ENCODE data around the gene DUSP21.
"Not testable (repeated sequence)": the region's sequence is repeated elsewhere in the genome, so short reads cannot be mapped to it uniquely, and the experiment has no call there.

Gene DUSP21

DNA sequence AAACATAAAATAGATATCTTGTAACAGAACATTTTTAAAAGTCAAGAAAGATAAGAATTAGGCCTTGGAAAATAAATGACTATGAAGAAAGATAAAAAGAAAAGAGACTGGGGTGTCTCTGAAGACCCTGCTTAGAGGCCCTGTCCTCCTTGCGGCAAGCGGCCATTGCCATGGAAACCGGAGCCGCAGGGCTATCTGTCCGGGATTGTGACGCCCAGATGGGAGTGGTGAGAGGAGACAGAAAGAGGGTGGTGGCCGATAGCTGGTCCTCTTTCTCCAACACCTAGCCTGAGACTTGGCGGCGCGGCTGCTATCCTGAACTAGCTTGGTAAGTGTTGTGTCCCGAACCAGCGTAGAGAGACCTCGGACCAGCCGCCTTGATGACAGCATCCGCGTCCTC lies at the start of gene DUSP21:
DUSP21 (plus strand) TSS at position 269 of the 400 bp plus-strand sequence; CDS start at position 381, 112 bp downstream.
- no peak for DNase-seq (ENCODE audit: low read depth in 2 of 2)

DNA sequence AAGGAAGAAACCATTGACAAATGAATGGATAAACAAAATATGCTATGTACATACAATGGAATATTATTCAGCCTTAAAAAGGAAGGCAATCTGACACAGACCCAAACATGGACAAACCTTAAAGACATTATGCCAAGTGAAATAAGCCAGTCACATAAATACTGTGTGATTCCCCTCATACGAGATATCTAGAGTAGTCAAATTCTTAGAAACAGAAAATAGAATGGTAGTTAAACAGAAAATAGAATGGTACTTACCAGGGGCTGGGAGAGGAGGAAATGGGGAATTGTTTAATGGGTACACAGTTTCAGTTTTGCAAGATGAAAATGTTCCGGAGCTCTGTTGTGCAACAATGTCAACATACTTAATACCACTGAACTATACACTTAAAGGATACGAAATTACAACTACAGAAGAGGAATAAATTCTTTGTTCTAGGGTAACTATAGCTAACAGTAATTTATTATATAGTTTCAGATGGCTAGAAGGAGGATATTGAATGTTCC lies 47.8 kb upstream of the DUSP21 start:
- no peak for DNase-seq (ENCODE audit: low read depth in 2 of 2)

DNA sequence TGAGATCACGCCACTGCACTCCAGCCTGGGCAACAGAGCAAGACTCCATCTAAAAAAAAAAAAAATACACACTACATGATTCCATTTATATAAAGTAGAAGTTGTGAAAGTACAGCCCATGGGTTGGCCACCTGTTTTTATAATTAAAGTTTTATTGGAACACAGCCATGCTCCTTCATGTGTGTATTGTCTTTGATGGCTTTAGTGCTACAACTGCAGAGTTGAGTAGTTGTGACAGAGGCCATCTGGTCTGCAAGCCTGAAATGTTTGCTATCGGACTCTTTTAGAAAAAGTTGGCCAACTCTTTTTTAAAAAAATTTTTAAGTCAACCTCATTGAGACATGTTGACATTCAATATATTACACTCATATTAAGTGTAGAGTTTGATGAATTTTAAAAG lies 41.2 kb upstream of the DUSP21 start:
- DNase-seq (ENCODE audit: low read depth in 2 of 2), result no peak

- no peak for DNase-seq (ENCODE audit: low read depth in 2 of 2)
Observed at GRCh38 chrX:44815681-44816080, 28.1 kb upstream of the DUSP21 start.

DNA sequence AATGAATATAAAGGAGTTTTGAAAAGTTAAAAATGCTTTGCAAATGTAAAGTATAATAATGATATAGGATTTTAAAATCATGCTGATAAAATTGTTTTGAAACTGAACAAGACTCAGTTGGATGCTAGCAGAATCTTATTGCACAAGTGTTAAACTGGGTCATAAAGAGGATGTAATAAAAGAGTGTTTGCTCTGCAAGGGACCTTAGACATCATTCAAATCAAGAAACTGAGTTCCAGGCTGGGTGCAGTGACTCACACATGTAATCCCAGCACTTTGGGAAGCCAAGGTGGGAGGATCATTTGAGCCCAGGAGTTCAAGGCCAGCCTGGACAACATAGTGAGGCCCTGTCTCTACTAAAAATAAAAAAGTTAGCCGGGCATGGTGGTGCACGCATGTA lies 27.5 kb upstream of the DUSP21 start:
- DNase-seq (ENCODE audit: low read depth in 2 of 2), result no peak

DNA sequence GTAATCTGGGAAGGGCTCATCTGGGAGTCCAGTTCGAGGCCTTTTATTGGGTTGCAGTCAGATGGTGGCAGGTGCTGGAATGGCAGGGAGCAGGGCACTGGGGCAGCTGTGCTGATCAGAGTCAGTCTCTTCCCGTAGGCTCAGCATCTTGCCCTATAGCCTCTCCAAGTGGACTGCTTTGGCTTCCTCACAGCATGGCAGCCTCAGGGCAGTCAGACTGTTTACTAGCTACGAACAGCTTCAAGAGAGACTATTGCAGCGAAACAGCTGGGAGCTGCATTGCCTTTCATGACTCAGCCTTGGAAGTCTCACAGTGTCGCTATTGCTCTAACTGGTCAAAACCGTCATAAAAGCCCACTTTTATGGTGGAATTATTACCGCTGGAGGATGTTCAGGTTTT lies 26.8 kb upstream of the DUSP21 start:
- no peak for DNase-seq (ENCODE audit: low read depth in 2 of 2)

GRCh38 chrX:44822601-44823000 lies 21.2 kb upstream of the DUSP21 start:
- DNase-seq (ENCODE audit: low read depth in 2 of 2), result no peak

GRCh38 chrX:44823193-44823592 lies 20.6 kb upstream of the DUSP21 start:
- DNase-seq (ENCODE audit: low read depth in 2 of 2), result not testable (repeated sequence)

- DNase-seq (ENCODE audit: low read depth in 2 of 2), result no peak
Observed at GRCh38 chrX:44828008-44828605, 15.7 kb upstream of the DUSP21 start.

DNA sequence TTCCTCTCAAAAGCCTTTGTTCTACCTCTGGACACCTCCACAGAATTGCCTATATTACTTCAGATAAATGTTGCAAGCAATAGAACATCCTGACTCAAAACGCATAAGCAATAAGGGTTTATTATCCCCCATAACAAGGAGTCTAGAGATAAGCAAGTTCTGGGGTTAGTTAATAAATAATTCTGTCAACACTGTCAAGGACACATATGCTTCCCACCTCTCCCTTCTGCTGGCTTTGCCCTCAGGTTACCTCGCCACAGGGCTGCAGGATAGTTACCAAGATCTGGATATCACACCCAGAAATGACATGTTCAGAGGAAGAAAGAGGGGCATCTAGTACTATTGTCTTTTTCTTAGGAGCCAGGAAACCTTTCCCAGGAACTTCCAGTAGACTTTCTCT lies 14.0 kb upstream of the DUSP21 start:
- DNase-seq (ENCODE audit: low read depth in 2 of 2), result no peak

GRCh38 chrX:44842550-44843317 lies 1.1 kb upstream of the DUSP21 start:
- DNase-seq (ENCODE audit: low read depth in 2 of 2), result no peak

GRCh38 chrX:44843318-44843702 lies 511 bp upstream of the DUSP21 start:
- no peak for DNase-seq (ENCODE audit: low read depth in 2 of 2)

DNA sequence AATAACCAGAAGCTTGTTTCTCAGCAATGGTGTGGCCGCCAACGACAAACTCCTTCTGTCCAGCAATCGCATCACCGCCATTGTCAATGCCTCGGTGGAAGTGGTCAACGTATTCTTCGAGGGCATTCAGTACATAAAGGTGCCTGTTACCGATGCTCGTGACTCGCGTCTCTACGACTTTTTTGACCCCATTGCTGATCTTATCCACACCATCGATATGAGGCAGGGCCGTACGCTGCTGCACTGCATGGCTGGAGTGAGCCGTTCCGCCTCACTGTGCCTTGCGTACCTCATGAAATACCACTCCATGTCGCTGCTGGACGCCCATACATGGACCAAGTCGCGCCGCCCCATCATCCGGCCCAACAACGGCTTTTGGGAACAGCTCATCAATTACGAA lies 383 bp downstream of the DUSP21 start:
- no peak for DNase-seq (ENCODE audit: low read depth in 2 of 2)

GRCh38 chrX:44850891-44851290 lies 7.1 kb downstream of the DUSP21 start:
- DNase-seq (ENCODE audit: low read depth in 2 of 2), result not testable (repeated sequence)

- no peak for DNase-seq (ENCODE audit: low read depth in 2 of 2)
Observed at GRCh38 chrX:44871114-44871645, 27.4 kb downstream of the DUSP21 start.

DNA sequence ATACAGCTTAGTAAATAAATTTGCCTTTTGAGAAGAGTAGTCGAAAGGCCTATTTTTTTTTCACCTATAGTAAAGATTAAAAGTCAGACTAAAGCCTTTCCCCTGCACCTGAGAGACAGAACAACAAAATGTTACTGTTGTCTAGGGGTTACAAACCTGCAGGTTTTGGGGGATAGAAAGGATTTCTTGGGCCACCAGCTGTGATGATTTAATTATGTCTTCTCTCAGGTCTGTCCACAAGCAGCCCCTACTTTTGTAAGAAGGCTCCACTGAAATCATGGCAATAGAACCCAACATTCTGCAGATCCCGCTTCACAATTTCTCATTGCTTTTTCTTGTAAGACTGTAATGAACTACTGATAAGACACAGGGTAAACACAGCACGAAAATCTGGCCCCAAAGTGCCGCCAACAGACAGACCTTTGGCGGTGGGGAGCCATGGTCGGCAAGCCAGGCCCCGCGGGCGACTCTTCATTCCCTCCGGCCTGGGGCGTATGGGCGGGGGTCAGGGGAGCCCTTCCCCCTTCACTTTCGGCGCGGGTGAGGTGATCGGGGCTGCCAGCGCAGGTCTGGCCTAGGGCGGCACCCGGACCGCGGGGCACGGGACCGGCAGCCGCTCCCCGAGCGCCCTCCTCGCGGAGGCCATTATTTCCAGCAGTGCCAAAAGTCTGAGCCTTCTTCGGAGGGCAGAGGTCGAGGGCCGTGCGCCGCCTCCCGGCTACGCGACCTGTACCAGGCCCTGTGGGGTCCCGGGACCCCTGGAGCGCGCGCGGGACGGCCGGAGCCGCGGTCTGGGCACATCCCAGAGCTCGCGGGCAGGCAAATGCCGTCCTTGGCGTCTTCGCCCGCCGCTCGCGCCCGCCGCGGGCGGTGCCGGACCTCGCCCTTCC lies 28.4 kb downstream of the DUSP21 start:
- peak in 1 of 2 donors; percentile 9 for DNase-seq (ENCODE audit: low read depth in 2 of 2)

- DNase-seq (ENCODE audit: low read depth in 2 of 2), result peak; percentile 93 to 99
Observed at GRCh38 chrX:44872821-44873414, 29.1 kb downstream of the DUSP21 start, which contains the start of gene KDM6A. TSS of gene KDM6A (plus strand) at chrX:44873188. CDS start at chrX:44873552, 364 bp downstream.

DNA sequence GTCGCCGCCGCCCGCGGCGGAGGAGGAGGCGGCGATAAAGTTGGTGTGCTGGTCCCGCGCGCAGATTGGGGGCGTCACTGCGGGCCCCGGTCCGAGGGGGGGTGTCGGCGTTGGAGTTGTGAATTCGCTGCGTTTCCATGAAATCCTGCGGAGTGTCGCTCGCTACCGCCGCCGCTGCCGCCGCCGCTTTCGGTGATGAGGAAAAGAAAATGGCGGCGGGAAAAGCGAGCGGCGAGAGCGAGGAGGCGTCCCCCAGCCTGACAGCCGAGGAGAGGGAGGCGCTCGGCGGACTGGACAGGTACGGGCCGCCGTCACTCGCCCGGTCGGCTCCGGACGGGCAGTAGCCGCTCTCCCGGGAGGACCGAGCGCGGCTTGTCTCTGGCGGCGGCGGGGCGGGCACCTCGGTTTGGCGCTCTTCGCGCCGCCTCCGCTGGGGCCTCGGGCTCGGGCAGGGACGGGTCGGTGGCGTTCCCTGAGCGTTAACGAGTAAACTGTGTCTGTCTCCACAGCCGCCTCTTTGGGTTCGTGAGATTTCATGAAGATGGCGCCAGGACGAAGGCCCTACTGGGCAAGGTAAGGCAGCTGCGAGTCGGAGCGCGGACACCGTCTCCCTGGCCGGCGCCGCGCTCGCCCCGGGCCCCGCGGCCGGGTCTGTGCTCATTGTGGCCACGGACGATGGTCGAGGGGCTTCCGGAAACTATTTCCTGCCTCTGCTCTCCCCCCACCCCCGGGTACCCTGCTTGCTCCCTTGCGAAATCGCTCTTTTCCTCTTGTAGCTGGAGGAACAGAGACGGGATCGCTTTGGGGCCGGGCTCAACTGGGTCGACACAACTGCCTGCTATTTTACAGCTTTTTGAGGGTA lies 29.8 kb downstream of the DUSP21 start:
- peak; percentile 9 to 17 for DNase-seq (ENCODE audit: low read depth in 2 of 2)

DNA sequence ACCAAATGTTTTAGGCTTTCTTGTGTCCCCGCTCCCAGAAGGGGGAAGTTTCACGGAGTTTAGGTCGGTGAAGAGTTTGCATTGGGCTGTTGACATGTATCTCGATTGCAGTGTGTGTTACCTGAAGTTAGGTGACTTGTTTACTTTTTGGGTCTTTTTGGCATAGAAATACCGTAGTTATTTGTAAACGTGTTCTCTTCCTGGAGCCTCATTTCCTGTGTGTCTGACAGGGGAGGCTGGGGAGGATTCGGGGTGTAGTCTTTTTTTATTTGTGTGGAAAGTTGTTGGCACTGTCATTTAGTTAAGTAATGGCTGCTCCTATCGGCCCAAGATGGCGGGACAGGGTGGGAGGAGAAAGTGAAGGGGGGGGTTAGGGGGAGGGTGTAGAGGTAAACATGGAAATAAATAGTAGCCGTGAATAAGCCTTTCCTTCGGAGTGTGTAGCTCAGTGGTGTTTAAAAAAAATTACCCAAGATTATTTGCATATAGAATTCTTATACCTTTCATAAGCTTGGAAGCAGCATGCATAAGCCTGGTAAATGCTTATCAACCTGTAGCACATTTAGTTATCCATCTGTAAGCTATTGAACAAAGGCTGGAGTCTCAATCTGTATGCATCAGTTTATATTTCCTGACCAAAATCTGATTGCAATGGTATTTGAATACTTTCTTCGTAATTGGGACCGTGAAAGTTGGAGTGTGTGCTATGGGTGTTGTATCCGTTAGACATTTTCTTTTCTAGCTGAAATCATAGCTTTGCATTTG lies 30.8 kb downstream of the DUSP21 start:
- DNase-seq (ENCODE audit: low read depth in 2 of 2), result no peak

DNA sequence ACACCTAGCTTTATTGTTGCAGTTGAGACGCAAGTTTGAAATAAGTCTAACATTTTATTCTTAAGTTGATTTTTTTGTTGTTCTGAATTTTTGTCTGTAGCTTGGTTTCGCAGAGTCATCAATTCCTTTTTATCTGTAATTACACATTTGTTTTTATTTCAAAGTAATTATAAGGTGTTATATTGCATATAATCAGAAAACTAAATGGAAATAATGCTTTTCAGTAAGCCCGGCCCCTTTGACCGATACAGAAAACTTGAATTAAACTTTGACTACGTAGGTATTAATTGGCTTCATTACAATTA lies 31.3 kb downstream of the DUSP21 start:
- no peak for DNase-seq (ENCODE audit: low read depth in 2 of 2)

Data from stimulated activated CD8-positive, alpha-beta memory T cell treated with anti-CD3 and anti-CD28 coated beads, Interleukin-2, amount 100 ng/mL, for 1 hour (primary cell).